IMR-90 (cell line): ENCODE data around the gene S100A11. TPM values are rescaled to one million over a fixed set of nuclear protein-coding genes. Genes with fewer than 3 reads are reported as not detected.
A peak's percentile ranks its signal among the peaks of the same experiment; 100 is the strongest.

Experiments
- ATAC-seq: fragments of 200-7000 bp; cut with Tn5 transposase; 2 replicates; pipeline ENCODE4 v1.9.1; 2020; ENCODE audit warnings: low read depth, mild to moderate bottlenecking, moderate library complexity
- BruUV-seq: library from RNA; stranded (reverse); fragments of 400-500 nt; replicated peaks from 2 replicates; lab custom pipeline; 2021; lab: Mats Ljungman, UMichigan
- CTCF ChIA-PET: fragments of 300-600 bp; formaldehyde crosslinking; extraction: SDS; loops from one replicate; lab custom pipeline; 2021; ENCODE audit warnings: antibody characterized with exemption; lab: Yijun Ruan, JAX
- POLR2A ChIA-PET: fragments of 300-600 bp; sonication (Branson Sonifier 250); formaldehyde crosslinking; loops from one replicate; lab custom pipeline; 2022; ENCODE audit warnings: antibody characterized with exemption; ENCODE audit not compliant: unreplicated experiment; lab: Charles Lee
- DNase-seq: peaks from one replicate; pipeline ENCODE4 v3.0.0; 2013
- H2AFZ ChIP-seq: replicated peaks from 2 replicates; pipeline ENCODE3; 2013; ENCODE audit warnings: low read length, mild to moderate bottlenecking; ENCODE audit not compliant: poor library complexity
- H2AK5ac ChIP-seq: 2 replicates; pipeline ENCODE4 v1.6.1; 2013; ENCODE audit warnings: low read depth, low read length, inconsistent platforms
- H2AK9ac ChIP-seq: replicated peaks from 2 replicates; pipeline ENCODE3; 2013; ENCODE audit warnings: mild to moderate bottlenecking, low read depth, low read length, moderate library complexity; ENCODE audit not compliant: poor library complexity
- H2BK120ac ChIP-seq: 2 replicates; pipeline ENCODE4 v1.6.1; 2013; ENCODE audit warnings: low read depth, low read length, inconsistent platforms
- H2BK15ac ChIP-seq: 3 replicates; pipeline ENCODE4 v1.6.1; 2013; ENCODE audit warnings: low read depth, low read length, inconsistent platforms
- H2BK20ac ChIP-seq: 2 replicates; pipeline ENCODE4 v1.6.1; 2013; ENCODE audit warnings: low read depth, mild to moderate bottlenecking, inconsistent platforms, low read length, moderate library complexity
- H2BK5ac ChIP-seq: 2 replicates; pipeline ENCODE4 v1.6.1; 2013; ENCODE audit warnings: mild to moderate bottlenecking, low read depth, low read length, inconsistent platforms; ENCODE audit not compliant: poor library complexity, severe bottlenecking
- H3K14ac ChIP-seq: replicated peaks from 2 replicates; pipeline ENCODE4 v1.6.1; 2013; ENCODE audit warnings: low read depth, low read length, inconsistent platforms
- H3K18ac ChIP-seq: 2 replicates; pipeline ENCODE4 v1.6.1; 2013; ENCODE audit warnings: low read depth, low read length, control low read depth
- H3K23ac ChIP-seq: 2 replicates; pipeline ENCODE4 v1.6.1; 2013; ENCODE audit warnings: low read depth, low read length, inconsistent platforms
- H3K27ac ChIP-seq: 2 replicates; pipeline ENCODE4 v1.5.1; 2013; ENCODE audit warnings: mild to moderate bottlenecking, control low read depth, low read length; ENCODE audit not compliant: insufficient read depth
- H3K27me3 ChIP-seq: 2 replicates; pipeline ENCODE4 v1.6.1; 2013; ENCODE audit warnings: low read length; ENCODE audit not compliant: control insufficient read depth, insufficient read depth
- H3K36me3 ChIP-seq: 2 replicates; pipeline ENCODE4 v1.6.1; 2013; ENCODE audit warnings: low read length, mixed read lengths; ENCODE audit not compliant: control insufficient read depth, insufficient read depth
- H3K4ac ChIP-seq: 2 replicates; pipeline ENCODE4 v1.6.1; 2013; ENCODE audit warnings: low read depth, low read length, inconsistent platforms
- H3K4me1 ChIP-seq: 2 replicates; pipeline ENCODE4 v1.6.1; 2013; ENCODE audit warnings: low read length, mixed read lengths; ENCODE audit not compliant: control insufficient read depth, insufficient read depth
- H3K4me2 ChIP-seq: 2 replicates; pipeline ENCODE4 v1.6.1; 2013; ENCODE audit warnings: low read depth, mild to moderate bottlenecking, control low read depth, low read length, moderate library complexity
- H3K4me3 ChIP-seq: 2 replicates; pipeline ENCODE4 v1.5.1; 2013; ENCODE audit warnings: low read depth, mild to moderate bottlenecking, control low read depth, low read length, moderate library complexity; ENCODE audit not compliant: insufficient read depth
- H3K56ac ChIP-seq: 2 replicates; pipeline ENCODE4 v1.6.1; 2013; ENCODE audit warnings: low read length, inconsistent platforms; ENCODE audit not compliant: insufficient read depth; ENCODE audit errors: extremely low read depth
- H3K79me1 ChIP-seq, 2 experiments: 2 replicates each; pipeline ENCODE4 v1.6.1; 2013; ENCODE audit warnings: low read length in 2 of 2, inconsistent platforms in 1 of 2, low read depth in 1 of 2
- H3K9ac ChIP-seq: 2 replicates; pipeline ENCODE4 v1.6.1; 2013; ENCODE audit warnings: low read depth, low read length, control low read depth
- H3K9me1 ChIP-seq: 2 replicates; pipeline ENCODE4 v1.6.1; 2013; ENCODE audit warnings: low read length, inconsistent platforms; ENCODE audit not compliant: insufficient read depth
- H3K9me3 ChIP-seq: 2 replicates; pipeline ENCODE4 v1.6.1; 2013; ENCODE audit warnings: low read length; ENCODE audit not compliant: control insufficient read depth, insufficient read depth
- H4K20me1 ChIP-seq: 2 replicates; pipeline ENCODE4 v1.6.1; 2013; ENCODE audit warnings: low read length, inconsistent platforms; ENCODE audit not compliant: insufficient read depth
- H4K5ac ChIP-seq: 2 replicates; pipeline ENCODE4 v1.6.1; 2013; ENCODE audit warnings: mild to moderate bottlenecking, low read depth, low read length, control low read depth
- H4K8ac ChIP-seq, 2 experiments: 2 replicates each; pipeline ENCODE4 v1.6.1; 2013; ENCODE audit warnings: low read depth in 2 of 2, low read length in 2 of 2, control low read depth in 1 of 2, inconsistent platforms in 1 of 2
- H4K91ac ChIP-seq: 2 replicates; pipeline ENCODE4 v1.6.1; 2013; ENCODE audit warnings: low read depth, low read length, inconsistent platforms; ENCODE audit not compliant: insufficient read depth
- BHLHE40 ChIP-seq: fragments of 150-350 bp; IDR thresholded peaks from 2 replicates; pipeline ENCODE4 v1.6.1; 2016; ENCODE audit warnings: mild to moderate bottlenecking, low read depth, low read length
- CEBPB ChIP-seq: IDR thresholded peaks from 2 replicates; pipeline ENCODE4 v1.6.1; 2012; ENCODE audit warnings: low read depth, low read length, improper control_type of control experiment
- CHD1 ChIP-seq: IDR thresholded peaks from 2 replicates; pipeline ENCODE4 v1.6.1; 2012; ENCODE audit warnings: low read depth, low read length, improper control_type of control experiment
- FOS ChIP-seq: fragments of 150-350 bp; IDR thresholded peaks from 2 replicates; pipeline ENCODE4 v1.6.1; 2016; ENCODE audit warnings: low read depth, low read length
- MAFK ChIP-seq: IDR thresholded peaks from 2 replicates; pipeline ENCODE4 v1.6.1; 2012; ENCODE audit warnings: low read depth, low read length, improper control_type of control experiment
- MAZ ChIP-seq: IDR thresholded peaks from 2 replicates; pipeline ENCODE4 v1.6.1; 2012; ENCODE audit warnings: low read depth, mild to moderate bottlenecking, low read length, improper control_type of control experiment, moderate library complexity, borderline replicate concordance
- MXI1 ChIP-seq: IDR thresholded peaks from 2 replicates; pipeline ENCODE4 v1.6.1; 2012; ENCODE audit warnings: low read depth, mild to moderate bottlenecking, low read length, moderate library complexity, borderline replicate concordance
- NFE2L2 ChIP-seq: fragments of 150-350 bp; IDR thresholded peaks from 2 replicates; pipeline ENCODE4 v1.6.1; 2016; ENCODE audit warnings: low read depth, mild to moderate bottlenecking, low read length
- POLR2A ChIP-seq: IDR thresholded peaks from 2 replicates; pipeline ENCODE4 v1.6.1; 2012; ENCODE audit warnings: mild to moderate bottlenecking, low read depth, low read length
- RAD21 ChIP-seq: IDR thresholded peaks from 2 replicates; pipeline ENCODE4 v1.6.1; 2012; ENCODE audit warnings: low read length, improper control_type of control experiment
- RCOR1 ChIP-seq: IDR thresholded peaks from 2 replicates; pipeline ENCODE4 v1.6.1; 2012; ENCODE audit warnings: mild to moderate bottlenecking, low read length, improper control_type of control experiment; ENCODE audit not compliant: insufficient replicate concordance
- RFX5 ChIP-seq: IDR thresholded peaks from 2 replicates; pipeline ENCODE4 v1.8.0; 2012; ENCODE audit warnings: low read depth, mild to moderate bottlenecking, low read length, moderate library complexity
- SMC3 ChIP-seq: fragments of 150-350 bp; IDR thresholded peaks from 2 replicates; pipeline ENCODE4 v1.6.1; 2016; ENCODE audit warnings: low read depth, mild to moderate bottlenecking, antibody characterized with exemption, low read length, moderate library complexity
- WGBS, 2 experiments: methylation state at CpG; one replicate each; pipeline versions ENCODE4 v1.1.5 to v1.1.7; 2013; ENCODE audit warnings: missing lambda C conversion rate in 2 of 2; ENCODE audit not compliant: insufficient read length in 1 of 2; ENCODE audit errors: extremely low coverage in 2 of 2; 5-methylcytosine and 5-hydroxymethylcytosine counted together
- dilution Hi-C: fragments of 300-500 bp; cut with HindIII; formaldehyde crosslinking; loops from one replicate; pipeline ENCODE4 v1.14.3; 2018; ENCODE audit warnings: low sequenced_read_pairs; ENCODE audit not compliant: unreplicated experiment
- in situ Hi-C: fragments of 300-500 bp; cut with MboI; formaldehyde crosslinking; loops from 3 replicates; pipeline ENCODE4 v1.14.3; 2019; ENCODE audit warnings: low sequenced_read_pairs, inconsistent platforms, mixed read lengths
- intact Hi-C: fragments of 100-400 bp; cut with micrococcal nuclease; formaldehyde crosslinking; loops from 2 replicates; pipeline ENCODE4 v1.10.0; 2022
- polyA plus RNA-seq, 3 experiments: library from polyadenylated mRNA; depleted of rRNA; stranded (reverse); fragments of >200 nt; gene quantifications; 2 replicates each; pipeline ENCODE4 v1.2.3, GENCODE V29; 2012; ENCODE audit warnings: low replicate concordance in 1 of 3
- total RNA-seq: library from RNA; depleted of rRNA; stranded (reverse); fragments of >200 nt; gene quantifications from 2 replicates; pipeline ENCODE4 v1.2.3, GENCODE V29; 2012
- TF ChIP-seq, protein P1 (sequence below): conservative IDR thresholded peaks from 2 replicates; pipeline ENCODE4 v1.5.1; 2012; ENCODE audit warnings: mild to moderate bottlenecking, low read depth, low read length, improper control_type of control experiment
- TF ChIP-seq, protein P2 (sequence below): fragments of 150-350 bp; IDR thresholded peaks from 2 replicates; pipeline ENCODE4 v1.6.1; 2016; ENCODE audit warnings: low read depth, mild to moderate bottlenecking, low read length, moderate library complexity, borderline replicate concordance
- TF ChIP-seq, protein P3 (sequence below): fragments of 150-350 bp; IDR thresholded peaks from 2 replicates; pipeline ENCODE4 v1.6.1; 2017; ENCODE audit warnings: mild to moderate bottlenecking, antibody characterized with exemption, low read length, low read depth

S100A11 gene
- total and polyA plus RNA-seq, 2 of the 4 experiments (the other 2 are of a cell fraction) = 167 to 1,402 TPM

DNA sequence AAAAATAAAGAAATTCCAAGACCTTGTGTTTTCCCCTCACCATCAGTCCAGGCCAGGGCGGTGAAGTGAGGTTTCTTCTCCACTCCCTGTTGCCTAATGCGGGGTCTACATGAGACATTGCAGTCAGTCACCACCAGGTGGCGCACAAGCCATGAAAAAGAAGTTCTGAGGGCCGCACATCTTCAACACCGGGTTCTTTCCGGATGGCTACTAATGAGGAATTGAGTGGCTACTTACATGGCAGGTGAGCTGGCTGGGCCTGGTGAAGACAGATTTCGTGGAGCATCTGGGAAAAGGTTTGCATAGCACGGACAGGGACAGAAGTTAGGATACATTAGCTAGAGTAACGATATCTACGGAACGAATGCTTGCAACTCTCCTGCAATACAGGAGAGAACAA, 15.8 kb upstream of the S100A11 start:
- Histone ChIP-seq H4K8ac (no peak overlapping the region), H3K4me3 (no peak overlapping the region), H3K27ac (no peak overlapping the region), H3K79me1 (no peaks in the 10 kb centered on the region), H3K4ac (no peak overlapping the region), H4K91ac (no peak overlapping the region), H2AK9ac (no peak overlapping the region), H3K9me3 (no peaks in the 10 kb centered on the region), H3K4me2 (no peak overlapping the region), H3K9ac (no peak overlapping the region), H3K27me3 (peaks cover 14% of the 10 kb centered on the region), H4K5ac (no peak overlapping the region), H2BK15ac (no peak overlapping the region), H2AFZ (no peak overlapping the region), H3K56ac (no peak overlapping the region), H2AK5ac (no peak overlapping the region), H2BK20ac (no peak overlapping the region), H3K4me1 (peaks cover 5% of the 10 kb centered on the region), H3K23ac (no peak overlapping the region), H2BK120ac (no peak overlapping the region), H3K14ac (no peak overlapping the region), H4K20me1 (no peaks in the 10 kb centered on the region), H3K18ac (no peak overlapping the region), H2BK5ac (no peak overlapping the region), H3K36me3 (no peaks in the 10 kb centered on the region), H3K9me1 (no peaks in the 10 kb centered on the region)
- CTCF ChIA-PET = interaction anchor here (0.8 to 2.2 kb wide), 6 partner anchors 9 to 406 kb away, joined by 3 to 8 read pairs (median 5); no protein-coding TSS in a partner anchor
- dilution Hi-C loops = no loop called here
- ATAC-seq (peak; percentile 25), DNase-seq (peak; percentile 71)
- TF ChIP-seq RCOR1 = no peak
- TF ChIP-seq NFE2L2 = no peak
- peak; percentile 78 for TF ChIP-seq RAD21
- TF ChIP-seq, protein P1, sequence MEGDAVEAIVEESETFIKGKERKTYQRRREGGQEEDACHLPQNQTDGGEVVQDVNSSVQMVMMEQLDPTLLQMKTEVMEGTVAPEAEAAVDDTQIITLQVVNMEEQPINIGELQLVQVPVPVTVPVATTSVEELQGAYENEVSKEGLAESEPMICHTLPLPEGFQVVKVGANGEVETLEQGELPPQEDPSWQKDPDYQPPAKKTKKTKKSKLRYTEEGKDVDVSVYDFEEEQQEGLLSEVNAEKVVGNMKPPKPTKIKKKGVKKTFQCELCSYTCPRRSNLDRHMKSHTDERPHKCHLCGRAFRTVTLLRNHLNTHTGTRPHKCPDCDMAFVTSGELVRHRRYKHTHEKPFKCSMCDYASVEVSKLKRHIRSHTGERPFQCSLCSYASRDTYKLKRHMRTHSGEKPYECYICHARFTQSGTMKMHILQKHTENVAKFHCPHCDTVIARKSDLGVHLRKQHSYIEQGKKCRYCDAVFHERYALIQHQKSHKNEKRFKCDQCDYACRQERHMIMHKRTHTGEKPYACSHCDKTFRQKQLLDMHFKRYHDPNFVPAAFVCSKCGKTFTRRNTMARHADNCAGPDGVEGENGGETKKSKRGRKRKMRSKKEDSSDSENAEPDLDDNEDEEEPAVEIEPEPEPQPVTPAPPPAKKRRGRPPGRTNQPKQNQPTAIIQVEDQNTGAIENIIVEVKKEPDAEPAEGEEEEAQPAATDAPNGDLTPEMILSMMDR = peak; percentile 87
- no peak for TF ChIP-seq CHD1
- TF ChIP-seq MXI1 = no peak
- TF ChIP-seq MAFK = no peak
- peak; percentile 86 for TF ChIP-seq CEBPB
- no peak for TF ChIP-seq RFX5
- TF ChIP-seq, protein P2, sequence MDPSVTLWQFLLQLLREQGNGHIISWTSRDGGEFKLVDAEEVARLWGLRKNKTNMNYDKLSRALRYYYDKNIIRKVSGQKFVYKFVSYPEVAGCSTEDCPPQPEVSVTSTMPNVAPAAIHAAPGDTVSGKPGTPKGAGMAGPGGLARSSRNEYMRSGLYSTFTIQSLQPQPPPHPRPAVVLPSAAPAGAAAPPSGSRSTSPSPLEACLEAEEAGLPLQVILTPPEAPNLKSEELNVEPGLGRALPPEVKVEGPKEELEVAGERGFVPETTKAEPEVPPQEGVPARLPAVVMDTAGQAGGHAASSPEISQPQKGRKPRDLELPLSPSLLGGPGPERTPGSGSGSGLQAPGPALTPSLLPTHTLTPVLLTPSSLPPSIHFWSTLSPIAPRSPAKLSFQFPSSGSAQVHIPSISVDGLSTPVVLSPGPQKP = no peak
- TF ChIP-seq BHLHE40 = no peak
- no peak for TF ChIP-seq POLR2A
- no peak for TF ChIP-seq MAZ
- no peak for TF ChIP-seq FOS
- TF ChIP-seq SMC3 = peak; percentile 76
- TF ChIP-seq, protein P3, sequence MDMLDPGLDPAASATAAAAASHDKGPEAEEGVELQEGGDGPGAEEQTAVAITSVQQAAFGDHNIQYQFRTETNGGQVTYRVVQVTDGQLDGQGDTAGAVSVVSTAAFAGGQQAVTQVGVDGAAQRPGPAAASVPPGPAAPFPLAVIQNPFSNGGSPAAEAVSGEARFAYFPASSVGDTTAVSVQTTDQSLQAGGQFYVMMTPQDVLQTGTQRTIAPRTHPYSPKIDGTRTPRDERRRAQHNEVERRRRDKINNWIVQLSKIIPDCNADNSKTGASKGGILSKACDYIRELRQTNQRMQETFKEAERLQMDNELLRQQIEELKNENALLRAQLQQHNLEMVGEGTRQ = no peak
- POLR2A ChIA-PET = no interaction called here
- WGBS, 2 experiments = 45% methylated on average over 7 of the region's 11 CpGs; no CpG with 5 or more reads in 1 of the 2 experiments
- intact Hi-C loops = loop anchor here (1.0 to 5.0 kb wide), 5 partner anchors 60 to 406 kb away; no protein-coding TSS in a partner anchor
- no TSS peak for BruUV-seq
- in situ Hi-C loops = loop anchor here (10.0 kb wide), 1 partner anchor 392 kb away; no protein-coding TSS in a partner anchor
